GM10248 (cell line): ENCODE measurements around the gene ZNF77.
"Not testable (repeated sequence)": the region's sequence is repeated elsewhere in the genome, so short reads cannot be mapped to it uniquely, and the experiment has no call there.

ENCODE experiments used
- CTCF ChIA-PET: fragments of 300-600 bp; sonication (Branson Sonifier 250); formaldehyde crosslinking; extraction: SDS; loops from one replicate; lab custom pipeline; 2021; ENCODE audit warnings: antibody characterized with exemption; lab: Yijun Ruan, JAX
- POLR2A ChIA-PET: fragments of 350-650 bp; sonication (Branson Sonifier 250); formaldehyde crosslinking; extraction: SDS; loops from one replicate; lab custom pipeline; 2020; ENCODE audit warnings: antibody characterized with exemption; lab: Yijun Ruan, JAX
- DNase-seq: peaks from one replicate; pipeline ENCODE4 v3.0.0; 2012; ENCODE audit errors: extremely low spot score
- CTCF ChIP-seq: IDR thresholded peaks from 2 replicates; pipeline ENCODE4 v1.5.1; 2012; ENCODE audit warnings: mild to moderate bottlenecking, low read depth; ENCODE audit errors: extremely low read depth, missing control alignments, control extremely low read depth

ZNF77 gene

GRCh38 chr19:2973229-2973628, 28.5 kb upstream of the ZNF77 start:
- TF ChIP-seq CTCF = no peak
- CTCF ChIA-PET = interaction anchor here (2.9 kb wide), 1 partner anchor 131 kb away, joined by 11 read pairs; no protein-coding TSS in a partner anchor
- no peak for DNase-seq
- POLR2A ChIA-PET = no interaction called here

GRCh38 chr19:2970201-2970835, 25.5 kb upstream of the ZNF77 start:
- TF ChIP-seq CTCF = no peak
- no peak for DNase-seq
- POLR2A ChIA-PET = no interaction called here
- CTCF ChIA-PET = interaction anchor here (0.9 to 4.6 kb wide), 4 partner anchors 19 to 174 kb away, joined by 3 to 18 read pairs (median 12); no protein-coding TSS in a partner anchor

GRCh38 chr19:2969104-2969504, 24.3 kb upstream of the ZNF77 start:
- no peak for TF ChIP-seq CTCF
- ChIA-PET POLR2A (no interaction called here), CTCF (interaction anchor here (3.9 to 4.6 kb wide), 2 partner anchors 18 to 135 kb away, joined by 18 read pairs; no protein-coding TSS in a partner anchor)
- no peak for DNase-seq

GRCh38 chr19:2967972-2968371, 23.2 kb upstream of the ZNF77 start:
- no peak for DNase-seq
- POLR2A ChIA-PET = no interaction called here
- no peak for TF ChIP-seq CTCF
- CTCF ChIA-PET = interaction anchor here (3.9 to 4.6 kb wide), 2 partner anchors 17 to 136 kb away, joined by 18 read pairs; no protein-coding TSS in a partner anchor

- POLR2A ChIA-PET = interaction anchor here (0.6 kb wide), 1 partner anchor 216 kb away, joined by 4 read pairs; no protein-coding TSS in a partner anchor
These were observed 20.1 kb upstream of the ZNF77 start for GRCh38 chr19:2964874-2965273.

GRCh38 chr19:2963631-2964030, 18.9 kb upstream of the ZNF77 start:
- ChIA-PET CTCF (interaction anchor here (1.0 to 5.4 kb wide), 13 partner anchors 9 to 341 kb away, joined by 3 to 47 read pairs (median 6); partner anchors contain the start of gene TLE6), POLR2A (interaction anchor here (0.6 kb wide), 1 partner anchor 75 kb away, joined by 3 read pairs; no protein-coding TSS in a partner anchor)
- DNase-seq = not testable (repeated sequence)

More at GRCh38 chr19:2964874-2965273, 20.1 kb upstream of the ZNF77 start:
- TF ChIP-seq CTCF = no peak
- CTCF ChIA-PET = interaction anchor here (0.6 to 3.2 kb wide), 10 partner anchors 11 to 197 kb away, joined by 3 to 13 read pairs (median 4); partner anchors contain the start of gene TLE6
- no peak for DNase-seq

- ChIA-PET CTCF (interaction anchor here (1.0 to 5.4 kb wide), 22 partner anchors 9 to 342 kb away, joined by 3 to 47 read pairs (median 5); no protein-coding TSS in a partner anchor), POLR2A (no interaction called here)
- no peak for DNase-seq
- TF ChIP-seq CTCF = no peak
These were observed 18.4 kb upstream of the ZNF77 start for GRCh38 chr19:2963122-2963521.
